Measurements from ENCODE around the gene CFAP77.

The CFAP77 gene

GRCh38 chr9:132464547-132464946 lies 54.5 kb downstream of the CFAP77 start:
- H2AFZ ChIP-seq (ENCODE audit: low read depth, low read length, severe bottlenecking), result no peak overlapping the region
- no peaks in the 10 kb centered on the region for H3K36me3 ChIP-seq (ENCODE audit: low read length)
- TF ChIP-seq CTCF (IDR thresholded peaks at IDR 0.05; ENCODE audit: insufficient read depth, low read length, poor library complexity, severe bottlenecking) (no peak), EZH2phosphoT487 (conservative IDR thresholded peaks at IDR 0.05; ENCODE audit: low read length) (no peak)
- no peaks in the 10 kb centered on the region for H3K79me2 ChIP-seq (ENCODE audit: insufficient read depth, low read length)
- no peaks in the 10 kb centered on the region for H3K9me3 ChIP-seq (ENCODE audit: insufficient read depth, low read length)
- no peak overlapping the region for H3K4me2 ChIP-seq (ENCODE audit: low read depth, low read length, poor library complexity, severe bottlenecking)
- no peak overlapping the region for H3K27ac ChIP-seq (ENCODE audit: low read depth, low read length)
- no peaks in the 10 kb centered on the region for H3K9me2 ChIP-seq (replicated peaks; ENCODE audit: insufficient read depth, low read length)
- no peaks in the 10 kb centered on the region for H3F3A ChIP-seq (ENCODE audit: insufficient read depth)
- H3K9ac ChIP-seq (ENCODE audit: low read length), result no peak overlapping the region
- H4K20me1 ChIP-seq (ENCODE audit: low read depth, low read length), result no peaks in the 10 kb centered on the region
- H3K27me3 ChIP-seq (ENCODE audit: low read length), result no peaks in the 10 kb centered on the region
- H3K4me3 ChIP-seq (ENCODE audit: insufficient read depth, low read length, poor library complexity, severe bottlenecking), result no peak overlapping the region

- no peaks in the 10 kb centered on the region for H3K9me2 ChIP-seq (replicated peaks; ENCODE audit: insufficient read depth, low read length)
- no peak overlapping the region for H2AFZ ChIP-seq (ENCODE audit: low read depth, low read length, severe bottlenecking)
- H3K79me2 ChIP-seq (ENCODE audit: insufficient read depth, low read length), result no peaks in the 10 kb centered on the region
- no peak overlapping the region for H3K27ac ChIP-seq (ENCODE audit: low read depth, low read length)
- H3K9me3 ChIP-seq (ENCODE audit: insufficient read depth, low read length), result no peaks in the 10 kb centered on the region
- H3F3A ChIP-seq (ENCODE audit: insufficient read depth), result no peaks in the 10 kb centered on the region
- no peaks in the 10 kb centered on the region for H3K36me3 ChIP-seq (ENCODE audit: low read length)
- no peak for TF ChIP-seq CTCF (IDR thresholded peaks at IDR 0.05; ENCODE audit: insufficient read depth, low read length, poor library complexity, severe bottlenecking)
- no peak for TF ChIP-seq EZH2phosphoT487 (conservative IDR thresholded peaks at IDR 0.05; ENCODE audit: low read length)
- H3K4me3 ChIP-seq (ENCODE audit: insufficient read depth, low read length, poor library complexity, severe bottlenecking), result no peak overlapping the region
- no peak overlapping the region for H3K9ac ChIP-seq (ENCODE audit: low read length)
- no peaks in the 10 kb centered on the region for H4K20me1 ChIP-seq (ENCODE audit: low read depth, low read length)
- no peak overlapping the region for H3K4me2 ChIP-seq (ENCODE audit: low read depth, low read length, poor library complexity, severe bottlenecking)
- H3K27me3 ChIP-seq (ENCODE audit: low read length), result no peaks in the 10 kb centered on the region
Measured at GRCh38 chr9:132465131-132465635, 55.2 kb downstream of the CFAP77 start.

GRCh38 chr9:132472199-132472598 lies 62.2 kb downstream of the CFAP77 start:
- no peak overlapping the region for H3K27ac ChIP-seq (ENCODE audit: low read depth, low read length)
- H3K36me3 ChIP-seq (ENCODE audit: low read length), result no peaks in the 10 kb centered on the region
- H2AFZ ChIP-seq (ENCODE audit: low read depth, low read length, severe bottlenecking), result no peak overlapping the region
- no peaks in the 10 kb centered on the region for H3K9me3 ChIP-seq (ENCODE audit: insufficient read depth, low read length)
- no peak overlapping the region for H3K4me3 ChIP-seq (ENCODE audit: insufficient read depth, low read length, poor library complexity, severe bottlenecking)
- H3F3A ChIP-seq (ENCODE audit: insufficient read depth), result no peaks in the 10 kb centered on the region
- H4K20me1 ChIP-seq (ENCODE audit: low read depth, low read length), result no peaks in the 10 kb centered on the region
- TF ChIP-seq CTCF (IDR thresholded peaks at IDR 0.05; ENCODE audit: insufficient read depth, low read length, poor library complexity, severe bottlenecking) (no peak), EZH2phosphoT487 (conservative IDR thresholded peaks at IDR 0.05; ENCODE audit: low read length) (no peak)
- H3K9ac ChIP-seq (ENCODE audit: low read length), result no peak overlapping the region
- H3K27me3 ChIP-seq (ENCODE audit: low read length), result no peaks in the 10 kb centered on the region
- no peaks in the 10 kb centered on the region for H3K79me2 ChIP-seq (ENCODE audit: insufficient read depth, low read length)
- H3K9me2 ChIP-seq (replicated peaks; ENCODE audit: insufficient read depth, low read length), result no peaks in the 10 kb centered on the region
- H3K4me2 ChIP-seq (ENCODE audit: low read depth, low read length, poor library complexity, severe bottlenecking), result no peak overlapping the region

Data from SU-DHL-6 (cell line).